Neural cell (in vitro differentiated cells): ENCODE measurements around the gene ARL3. TPM values are rescaled to one million over a fixed set of nuclear protein-coding genes. Genes with fewer than 3 reads are reported as not detected.

Experiments
- H2AFZ ChIP-seq: fragments of 200-600, 300-800 bp; sonication (generic), shearing (Covaris generic); 2 replicates; pipeline ENCODE4 v1.6.0; 2014; ENCODE audit warnings: low read depth, mild to moderate bottlenecking, antibody characterized with exemption, low read length, moderate library complexity
- H3F3A ChIP-seq: fragments of 200-600 bp; shearing (Covaris generic); 2 replicates; pipeline ENCODE4 v1.6.1; 2016; ENCODE audit warnings: mild to moderate bottlenecking, moderate library complexity, mixed read lengths, antibody characterized with exemption, low read length; ENCODE audit not compliant: insufficient read depth, poor library complexity, severe bottlenecking
- H3K27ac ChIP-seq: fragments of 200-600, 300-800 bp; sonication (generic), shearing (Covaris generic); 2 replicates; pipeline ENCODE4 v1.5.1; 2014; ENCODE audit warnings: mild to moderate bottlenecking, low read length, moderate library complexity
- H3K27me3 ChIP-seq: fragments of 300-800, 200-600 bp; sonication (generic), shearing (Covaris generic); 2 replicates; pipeline ENCODE4 v1.6.0; 2014; ENCODE audit warnings: mild to moderate bottlenecking, low read depth, low read length, moderate library complexity; ENCODE audit not compliant: insufficient read depth
- H3K36me3 ChIP-seq: fragments of 300-800, 200-600 bp; sonication (generic), shearing (Covaris generic); 2 replicates; pipeline ENCODE4 v1.5.1; 2014; ENCODE audit warnings: mild to moderate bottlenecking, antibody characterized with exemption, low read length, moderate library complexity; ENCODE audit not compliant: insufficient read depth
- H3K4me2 ChIP-seq: fragments of 300-800, 200-600 bp; sonication (generic), shearing (Covaris generic); 2 replicates; pipeline ENCODE4 v1.6.0; 2014; ENCODE audit warnings: mild to moderate bottlenecking, low read length
- H3K4me3 ChIP-seq: fragments of 300-800, 200-600 bp; sonication (generic), shearing (Covaris generic); 2 replicates; pipeline ENCODE4 v1.5.1; 2014; ENCODE audit warnings: mild to moderate bottlenecking, low read length, moderate library complexity
- H3K79me2 ChIP-seq: fragments of 200-600 bp; shearing (Covaris generic); replicated peaks from 2 replicates; pipeline ENCODE4 v1.6.0; 2014; ENCODE audit warnings: mild to moderate bottlenecking, low read length, moderate library complexity; ENCODE audit not compliant: insufficient read depth
- H3K9ac ChIP-seq: fragments of 300-800, 200-600 bp; sonication (generic), shearing (Covaris generic); 2 replicates; pipeline ENCODE4 v1.6.1; 2016; ENCODE audit warnings: mild to moderate bottlenecking, low read length, mixed read lengths
- H3K9me2 ChIP-seq: fragments of 200-600 bp; shearing (Covaris generic); 2 replicates; pipeline ENCODE4 v1.6.1; 2016; ENCODE audit warnings: mild to moderate bottlenecking, low read length, mixed read lengths; ENCODE audit not compliant: insufficient read depth
- H3K9me3 ChIP-seq: fragments of 200-600, 300-800 bp; sonication (generic), shearing (Covaris generic); 2 replicates; pipeline ENCODE4 v1.6.1; 2016; ENCODE audit warnings: mild to moderate bottlenecking, mixed run types, low read length, moderate library complexity, mixed read lengths
- H4K20me1 ChIP-seq: fragments of 200-600 bp; shearing (Covaris generic); 2 replicates; pipeline ENCODE4 v1.6.1; 2016; ENCODE audit warnings: mild to moderate bottlenecking, mixed run types; ENCODE audit not compliant: insufficient read depth
- CTCF ChIP-seq: fragments of 450-650 bp; IDR thresholded peaks from 2 replicates; pipeline ENCODE4 v1.5.1; 2014; ENCODE audit warnings: antibody characterized with exemption, mild to moderate bottlenecking, moderate library complexity; ENCODE audit not compliant: poor library complexity, severe bottlenecking
- EP300 ChIP-seq: fragments of 450-650 bp; conservative IDR thresholded peaks from 2 replicates; pipeline ENCODE4 v1.6.1; 2014; ENCODE audit warnings: antibody characterized with exemption, mild to moderate bottlenecking, moderate library complexity; ENCODE audit not compliant: poor library complexity, severe bottlenecking
- EZH2 ChIP-seq: fragments of 200-600, 300-800 bp; shearing (Covaris generic), sonication (generic); IDR thresholded peaks from 2 replicates; pipeline ENCODE4 v1.6.1; 2014; ENCODE audit warnings: antibody characterized with exemption, low read length, borderline replicate concordance, mild to moderate bottlenecking; ENCODE audit not compliant: insufficient read depth, poor library complexity, severe bottlenecking
- MXI1 ChIP-seq: fragments of 450-650 bp; conservative IDR thresholded peaks from 2 replicates; pipeline ENCODE4 v1.6.1; 2014; ENCODE audit warnings: antibody characterized with exemption, mild to moderate bottlenecking; ENCODE audit not compliant: poor library complexity, severe bottlenecking
- POLR2AphosphoS5 ChIP-seq: IDR thresholded peaks from 2 replicates; pipeline ENCODE4 v1.6.1; 2012
- RAD21 ChIP-seq: fragments of 450-650 bp; conservative IDR thresholded peaks from 2 replicates; pipeline ENCODE4 v1.6.1; 2014; ENCODE audit warnings: antibody characterized with exemption, mild to moderate bottlenecking, moderate library complexity
- SMC3 ChIP-seq: fragments of 450-650 bp; conservative IDR thresholded peaks from 2 replicates; pipeline ENCODE4 v1.6.1; 2014; ENCODE audit warnings: antibody characterized with exemption, mild to moderate bottlenecking, moderate library complexity; ENCODE audit not compliant: poor library complexity
- TAF1 ChIP-seq: IDR thresholded peaks from 2 replicates; pipeline ENCODE4 v1.6.1; 2012; ENCODE audit warnings: low read depth
- polyA plus RNA-seq: library from polyadenylated mRNA; depleted of rRNA; stranded (reverse); fragments of >200 nt; gene quantifications from 2 replicates; pipeline ENCODE4 v1.2.3, GENCODE V29; 2014
- TF ChIP-seq, protein P1 (sequence below): IDR thresholded peaks from 2 replicates; pipeline ENCODE4 v1.6.1; 2012; ENCODE audit warnings: borderline replicate concordance

ARL3 gene
- polyA plus RNA-seq, 1 donor from 2014 or later: 56.0 TPM

DNA sequence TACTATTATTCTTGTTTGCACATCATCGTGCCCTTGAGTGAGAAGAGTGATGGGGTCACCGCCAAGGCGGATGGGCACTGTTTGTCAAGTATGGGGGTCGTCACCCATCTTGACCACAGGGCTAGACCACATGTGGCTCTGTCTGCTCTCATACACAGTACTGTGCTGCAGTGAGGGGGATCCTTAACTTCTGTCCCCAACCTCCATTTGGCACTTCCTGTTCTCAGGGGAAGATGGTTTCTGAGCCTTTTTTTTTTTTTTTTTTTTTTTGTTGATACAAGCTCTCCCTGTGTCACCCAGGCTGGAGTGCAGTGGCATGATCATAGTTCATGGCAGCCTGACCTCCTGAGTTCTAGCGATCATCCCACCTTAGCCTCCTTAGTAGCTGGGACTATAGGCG lies 43.1 kb upstream of the ARL3 start:
- Histone ChIP-seq H3F3A (no peaks in the 10 kb centered on the region), H3K9ac (no peak overlapping the region), H3K4me2 (no peak overlapping the region), H3K27me3 (no peaks in the 10 kb centered on the region), H3K9me2 (no peaks in the 10 kb centered on the region), H3K27ac (no peak overlapping the region), H3K79me2 (no peaks in the 10 kb centered on the region), H3K9me3 (no peaks in the 10 kb centered on the region), H3K36me3 (no peaks in the 10 kb centered on the region), H3K4me3 (no peak overlapping the region), H4K20me1 (no peaks in the 10 kb centered on the region), H2AFZ (no peak overlapping the region)
- TF ChIP-seq EZH2 (no peak), EP300 (no peak), POLR2AphosphoS5 (no peak), MXI1 (no peak), TAF1 (no peak), SMC3 (no peak), RAD21 (no peak), CTCF (no peak)
- TF ChIP-seq, protein P1, sequence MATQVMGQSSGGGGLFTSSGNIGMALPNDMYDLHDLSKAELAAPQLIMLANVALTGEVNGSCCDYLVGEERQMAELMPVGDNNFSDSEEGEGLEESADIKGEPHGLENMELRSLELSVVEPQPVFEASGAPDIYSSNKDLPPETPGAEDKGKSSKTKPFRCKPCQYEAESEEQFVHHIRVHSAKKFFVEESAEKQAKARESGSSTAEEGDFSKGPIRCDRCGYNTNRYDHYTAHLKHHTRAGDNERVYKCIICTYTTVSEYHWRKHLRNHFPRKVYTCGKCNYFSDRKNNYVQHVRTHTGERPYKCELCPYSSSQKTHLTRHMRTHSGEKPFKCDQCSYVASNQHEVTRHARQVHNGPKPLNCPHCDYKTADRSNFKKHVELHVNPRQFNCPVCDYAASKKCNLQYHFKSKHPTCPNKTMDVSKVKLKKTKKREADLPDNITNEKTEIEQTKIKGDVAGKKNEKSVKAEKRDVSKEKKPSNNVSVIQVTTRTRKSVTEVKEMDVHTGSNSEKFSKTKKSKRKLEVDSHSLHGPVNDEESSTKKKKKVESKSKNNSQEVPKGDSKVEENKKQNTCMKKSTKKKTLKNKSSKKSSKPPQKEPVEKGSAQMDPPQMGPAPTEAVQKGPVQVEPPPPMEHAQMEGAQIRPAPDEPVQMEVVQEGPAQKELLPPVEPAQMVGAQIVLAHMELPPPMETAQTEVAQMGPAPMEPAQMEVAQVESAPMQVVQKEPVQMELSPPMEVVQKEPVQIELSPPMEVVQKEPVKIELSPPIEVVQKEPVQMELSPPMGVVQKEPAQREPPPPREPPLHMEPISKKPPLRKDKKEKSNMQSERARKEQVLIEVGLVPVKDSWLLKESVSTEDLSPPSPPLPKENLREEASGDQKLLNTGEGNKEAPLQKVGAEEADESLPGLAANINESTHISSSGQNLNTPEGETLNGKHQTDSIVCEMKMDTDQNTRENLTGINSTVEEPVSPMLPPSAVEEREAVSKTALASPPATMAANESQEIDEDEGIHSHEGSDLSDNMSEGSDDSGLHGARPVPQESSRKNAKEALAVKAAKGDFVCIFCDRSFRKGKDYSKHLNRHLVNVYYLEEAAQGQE: no peak

DNA sequence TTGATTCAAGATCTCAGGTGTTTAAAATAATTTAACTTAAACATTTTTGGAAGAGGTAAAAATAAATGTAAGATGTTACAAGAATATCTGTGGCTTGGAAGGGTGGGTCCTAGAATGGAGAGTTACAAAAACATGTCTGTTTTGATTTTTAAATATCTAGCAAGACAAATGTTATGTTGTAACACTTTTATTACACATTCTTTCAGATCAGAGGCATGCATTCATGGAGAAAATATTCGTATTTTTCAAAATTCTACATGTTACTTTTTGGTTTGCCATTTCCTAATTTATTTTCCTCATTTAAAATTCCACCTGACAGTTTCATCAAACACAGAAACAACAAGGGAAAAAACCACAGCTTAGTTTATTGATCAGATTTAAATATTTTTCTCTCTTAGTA lies 39.5 kb upstream of the ARL3 start:
- Histone ChIP-seq H3K27ac (no peak overlapping the region), H3K9ac (no peak overlapping the region)

More for the DNA sequence above, 39.5 kb upstream of the ARL3 start:
- Histone ChIP-seq H3K36me3 (no peaks in the 10 kb centered on the region), H3K9me3 (no peaks in the 10 kb centered on the region), H3F3A (no peaks in the 10 kb centered on the region), H2AFZ (no peak overlapping the region), H3K27me3 (no peaks in the 10 kb centered on the region), H3K4me2 (no peak overlapping the region), H3K79me2 (peaks cover 3% of the 10 kb centered on the region), H3K4me3 (no peak overlapping the region), H3K9me2 (no peaks in the 10 kb centered on the region), H4K20me1 (no peaks in the 10 kb centered on the region)
- TF ChIP-seq EZH2 (no peak), RAD21 (no peak), MXI1 (no peak), EP300 (no peak), TAF1 (no peak), SMC3 (no peak), CTCF (no peak), POLR2AphosphoS5 (no peak)
- TF ChIP-seq, protein P1: no peak
